ENCODE data around the gene EXOC8.
A peak's percentile ranks its signal among the peaks of the same experiment; 100 is the strongest.
"Not testable (repeated sequence)": the region's sequence is repeated elsewhere in the genome, so short reads cannot be mapped to it uniquely, and the experiment has no call there.

EXOC8 gene

DNA sequence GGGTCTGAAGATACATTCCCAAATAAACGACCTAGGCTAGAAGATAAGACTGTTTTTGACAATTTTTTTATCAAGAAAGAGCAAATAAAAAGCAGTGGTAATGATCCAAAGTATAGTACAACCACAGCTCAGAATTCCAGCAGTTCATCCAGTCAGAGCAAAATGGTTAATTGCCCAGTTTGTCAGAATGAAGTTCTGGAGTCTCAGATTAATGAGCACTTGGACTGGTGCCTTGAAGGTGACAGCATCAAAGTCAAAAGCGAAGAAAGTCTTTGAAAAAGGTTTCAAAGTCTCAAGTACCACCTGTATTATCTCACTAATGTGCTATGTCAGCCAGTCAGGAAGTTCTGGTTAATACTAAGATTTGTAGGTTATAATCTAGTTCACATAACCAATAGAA, 15.4 kb upstream of the EXOC8 start:
- no peak for DNase-seq

DNA sequence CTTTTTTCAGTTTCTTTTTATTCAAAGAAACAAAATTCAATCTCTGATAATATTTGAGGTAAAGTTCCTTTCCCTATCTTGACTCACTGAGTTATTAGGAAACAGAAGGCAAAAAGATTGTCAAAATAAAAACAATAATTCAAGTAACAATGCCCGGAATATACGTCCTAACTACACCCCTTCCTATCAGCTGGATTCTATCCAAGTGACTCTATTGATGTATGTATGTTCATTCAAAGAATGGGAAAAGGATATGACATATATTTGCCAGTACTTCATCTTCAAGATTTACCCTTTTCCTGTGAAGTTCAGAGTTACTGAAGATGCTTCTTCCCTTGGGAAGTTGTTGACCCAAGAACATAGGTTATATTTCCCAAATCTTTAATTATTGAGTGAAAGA, 14.2 kb upstream of the EXOC8 start:
- DNase-seq = no peak

DNA sequence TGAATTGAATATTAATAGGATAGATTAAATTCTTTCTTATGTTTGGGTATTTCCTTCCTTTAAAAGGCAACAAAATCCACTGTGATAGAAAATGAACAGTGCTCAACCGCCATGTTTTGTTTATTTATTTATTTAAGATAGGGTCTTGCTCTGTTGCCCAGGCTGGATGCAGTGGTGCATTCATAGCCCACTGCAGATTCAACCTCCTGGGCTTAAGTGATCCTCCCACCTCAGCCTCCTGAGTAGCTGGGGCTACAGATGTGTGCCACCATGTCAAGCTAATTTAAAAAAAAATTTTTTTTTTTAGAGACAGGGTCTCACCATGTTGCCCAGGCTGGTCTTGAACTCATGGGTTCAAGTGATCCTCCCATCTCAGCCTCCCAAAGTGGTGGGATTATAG, 11.2 kb upstream of the EXOC8 start:
- not testable (repeated sequence) for DNase-seq

DNA sequence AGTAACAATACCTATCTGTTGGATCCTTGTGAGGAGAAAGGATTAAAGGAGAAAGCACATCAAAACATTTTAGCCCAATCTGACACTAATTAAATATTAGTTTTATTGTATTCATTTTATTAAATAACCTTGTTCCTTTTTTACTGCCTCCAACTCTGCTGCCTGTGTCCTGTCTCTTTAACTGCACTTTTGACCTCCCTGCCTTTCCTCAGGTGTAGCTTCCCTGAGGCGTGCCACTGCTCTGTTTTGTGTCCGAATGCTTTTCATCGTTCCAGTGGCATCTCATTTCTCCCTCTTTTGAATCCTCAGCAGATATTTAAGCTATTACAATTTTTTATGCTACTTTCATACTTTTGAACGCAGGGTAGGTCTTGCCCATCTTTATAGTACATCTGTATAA, 10.8 kb upstream of the EXOC8 start:
- DNase-seq = no peak

DNA sequence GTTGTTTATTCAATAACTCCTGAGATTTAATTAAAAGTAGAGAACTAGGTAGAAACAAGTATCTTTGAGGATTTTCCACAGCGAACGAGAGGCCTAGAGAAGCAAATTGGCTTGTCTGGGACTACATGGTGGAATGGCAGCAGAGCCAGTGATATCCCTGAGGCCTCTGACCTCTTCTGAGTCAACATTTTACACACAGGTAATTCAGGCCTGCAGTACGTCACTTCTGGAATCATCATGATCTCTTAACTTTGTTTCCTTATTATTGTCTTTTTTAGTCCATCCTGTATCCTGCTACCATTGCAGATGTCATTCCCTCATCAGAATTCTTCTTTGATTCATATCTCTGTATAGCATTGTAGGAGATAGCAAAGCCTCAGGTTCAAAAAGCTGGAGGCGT, 10.3 kb upstream of the EXOC8 start:
- no peak for DNase-seq

DNA sequence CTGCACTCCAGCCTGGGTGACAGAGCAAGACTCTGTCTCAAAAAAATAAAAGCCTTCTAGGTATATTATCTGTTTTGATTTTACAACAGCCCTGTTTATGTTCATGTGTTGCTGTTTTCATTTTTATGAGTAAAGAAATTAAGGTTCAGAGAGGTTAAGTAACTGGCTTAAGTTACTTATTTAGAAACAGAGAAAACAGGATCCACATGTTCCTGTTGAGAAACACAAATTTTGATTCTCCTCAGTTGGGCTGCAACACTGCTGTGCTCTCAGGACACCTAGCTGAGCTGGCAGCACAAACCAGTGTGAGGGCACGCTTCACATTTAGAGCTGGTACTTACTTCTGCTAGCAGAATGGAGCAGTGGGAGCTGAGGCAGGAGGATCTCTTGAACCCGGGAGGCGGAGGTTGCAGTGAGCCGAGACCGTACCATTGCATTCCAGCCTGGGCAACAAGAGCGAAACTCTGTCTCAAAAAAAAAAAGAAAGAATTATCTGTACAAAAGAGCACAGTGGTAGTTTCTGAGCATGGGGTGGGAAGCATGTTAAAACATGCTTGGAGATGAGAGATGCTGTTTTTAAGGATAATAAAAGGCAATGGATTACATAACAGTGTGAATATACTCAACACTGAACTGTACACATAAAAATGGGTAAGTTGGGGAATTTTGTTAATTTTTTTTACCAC, 2.8 kb upstream of the EXOC8 start:
- no peak for DNase-seq

DNA sequence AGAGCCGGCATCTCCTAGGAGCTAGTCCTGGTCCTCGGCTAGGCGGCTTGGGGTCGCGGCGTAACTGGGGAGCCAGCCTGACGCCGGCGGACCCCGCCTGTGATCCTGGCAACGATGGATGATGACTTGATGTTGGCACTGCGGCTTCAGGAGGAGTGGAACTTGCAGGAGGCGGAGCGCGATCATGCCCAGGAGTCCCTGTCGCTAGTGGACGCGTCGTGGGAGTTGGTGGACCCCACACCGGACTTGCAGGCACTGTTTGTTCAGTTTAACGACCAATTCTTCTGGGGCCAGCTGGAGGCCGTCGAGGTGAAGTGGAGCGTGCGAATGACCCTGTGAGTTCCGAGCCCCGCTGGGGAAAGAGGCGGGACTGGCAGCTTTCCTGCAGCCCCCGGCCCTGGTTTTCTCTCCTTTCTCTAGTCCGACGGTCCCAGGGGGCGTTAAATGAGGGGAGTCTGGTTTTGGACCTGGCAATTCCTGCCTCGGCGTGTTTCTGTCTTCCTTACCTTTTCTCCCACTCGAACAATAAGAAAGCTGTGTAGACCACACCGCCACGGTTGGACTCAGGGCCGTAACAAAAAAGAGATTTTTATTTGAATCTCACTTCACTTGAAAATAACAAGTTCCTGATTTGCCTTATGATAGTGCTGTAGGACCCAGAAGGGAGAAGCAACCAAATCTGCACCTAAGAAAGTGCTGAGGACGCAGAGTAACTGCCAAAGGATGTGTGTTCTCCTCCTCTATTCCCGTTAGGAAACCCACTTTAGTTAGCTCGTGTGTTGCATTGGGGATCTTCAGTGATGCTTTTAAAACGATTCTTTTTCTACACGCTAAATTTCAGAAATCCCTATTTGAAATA, 847 bp upstream of the EXOC8 start, which contains the start of gene SPRTN:
SPRTN (plus strand) TSS at position 24 of the 859 bp plus-strand sequence; CDS start at position 115, 91 bp downstream.
- DNase-seq = no peak

DNA sequence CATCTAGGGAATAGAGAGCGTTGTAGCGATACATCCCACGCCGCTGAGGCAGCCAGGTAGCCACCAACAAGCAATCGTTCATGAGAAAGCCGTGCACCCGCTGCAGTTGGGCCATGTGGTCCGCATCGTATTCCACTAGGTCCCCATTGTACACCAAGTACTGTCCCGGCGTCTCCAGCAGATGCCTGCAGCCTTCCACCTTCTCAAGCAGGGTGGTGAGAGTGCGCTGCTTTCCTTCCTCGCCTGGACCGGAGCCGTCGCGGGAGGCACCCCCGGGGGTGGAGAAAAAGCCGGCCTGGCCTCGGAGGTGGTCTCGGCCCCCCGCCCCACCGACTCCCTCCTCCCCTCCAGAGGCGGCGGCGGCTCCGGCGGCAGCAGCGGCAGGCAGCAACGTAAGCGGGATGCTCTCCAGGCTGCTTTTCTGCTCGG, 595 bp downstream of the EXOC8 start:
- DNase-seq = no peak

DNA sequence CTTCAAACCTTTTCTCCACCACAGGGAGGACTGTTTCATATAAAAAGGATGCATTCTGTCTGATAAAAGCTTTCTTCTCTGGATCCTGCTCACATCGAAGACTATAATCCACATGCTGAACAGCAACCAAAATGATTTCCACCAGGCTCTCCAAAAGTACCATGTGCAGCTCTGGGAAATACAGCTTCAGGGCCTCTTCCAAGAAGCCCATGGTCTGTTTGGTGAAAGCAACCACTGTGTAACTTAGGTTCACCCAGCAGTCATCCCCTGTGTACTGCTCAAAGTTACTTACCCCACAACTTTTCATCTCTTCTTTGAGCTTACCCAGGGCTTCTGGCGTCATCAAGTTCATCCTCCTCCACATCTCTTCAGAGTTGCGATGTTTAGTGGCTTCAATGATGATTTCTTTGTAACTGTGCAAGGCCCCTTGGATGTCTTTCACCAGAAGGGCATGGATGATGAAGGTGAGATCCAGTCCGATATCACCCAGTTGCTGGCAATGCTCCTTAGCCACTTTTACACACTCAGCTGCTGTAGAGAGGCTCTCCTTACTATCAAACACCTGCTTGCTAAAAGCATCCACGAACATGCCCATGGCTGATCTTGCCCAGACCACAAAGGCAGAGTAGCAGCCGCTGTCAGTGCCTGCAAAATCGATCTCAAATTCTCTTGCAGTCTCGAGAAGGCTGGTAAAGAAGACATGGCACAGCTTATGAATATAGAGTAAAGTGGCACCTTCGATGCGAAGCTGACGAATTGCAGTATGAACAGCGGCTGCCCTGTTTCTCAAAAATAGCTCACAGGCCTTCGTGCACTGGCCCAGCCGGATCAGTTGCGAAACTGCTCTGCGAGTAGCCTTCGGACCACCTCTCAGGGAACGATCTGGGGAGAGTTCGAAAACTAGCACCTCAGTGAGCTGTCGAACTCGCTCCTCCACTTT, 1.7 kb downstream of the EXOC8 start:
- no peak for DNase-seq

DNA sequence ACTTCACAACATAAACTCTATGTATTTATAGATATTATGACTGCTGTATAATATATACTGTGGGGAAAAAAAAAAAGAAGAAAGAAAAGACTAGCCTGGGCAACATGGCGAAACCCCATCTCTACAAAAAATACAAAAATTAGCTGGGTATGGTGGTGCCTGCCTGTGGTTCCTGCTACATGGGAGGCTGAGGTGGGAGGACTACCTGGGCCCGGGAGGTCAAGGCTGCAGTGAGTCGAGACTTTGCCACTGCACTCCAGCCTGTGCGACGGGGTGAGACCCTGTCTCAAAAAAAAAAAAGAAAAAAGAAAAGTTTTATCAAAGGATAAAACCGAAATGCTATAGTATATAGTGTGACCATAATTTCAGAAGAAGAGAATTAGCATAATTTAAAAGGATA, 2.7 kb downstream of the EXOC8 start:
- no peak for DNase-seq

DNA sequence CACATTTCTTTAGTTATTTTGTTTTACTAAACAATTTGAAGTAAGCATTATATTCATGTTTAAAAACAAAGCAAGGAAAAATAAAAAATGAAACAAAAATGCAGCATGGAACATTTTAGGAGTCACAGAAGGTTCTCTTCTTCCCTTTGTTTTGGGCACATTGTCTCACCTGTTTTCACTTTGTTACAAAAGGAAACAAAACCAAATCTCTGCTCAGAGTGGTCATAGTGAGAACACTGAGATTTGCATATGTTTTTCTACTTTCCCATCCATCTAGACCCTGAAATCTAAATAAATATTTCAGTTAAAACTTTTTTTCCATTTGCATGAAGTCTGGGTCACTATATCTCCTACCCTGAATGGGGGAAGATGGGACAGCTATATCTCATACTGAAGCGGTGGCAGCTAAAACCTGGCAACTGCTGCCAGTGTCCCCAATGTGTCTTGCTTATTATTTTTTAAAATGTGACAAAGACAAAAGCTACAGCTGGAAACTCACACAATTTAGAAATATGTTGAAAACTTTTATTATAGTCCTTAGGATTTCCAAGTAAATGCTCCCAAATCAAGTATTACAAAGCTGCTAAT, 3.5 kb downstream of the EXOC8 start:
- DNase-seq = no peak

DNA sequence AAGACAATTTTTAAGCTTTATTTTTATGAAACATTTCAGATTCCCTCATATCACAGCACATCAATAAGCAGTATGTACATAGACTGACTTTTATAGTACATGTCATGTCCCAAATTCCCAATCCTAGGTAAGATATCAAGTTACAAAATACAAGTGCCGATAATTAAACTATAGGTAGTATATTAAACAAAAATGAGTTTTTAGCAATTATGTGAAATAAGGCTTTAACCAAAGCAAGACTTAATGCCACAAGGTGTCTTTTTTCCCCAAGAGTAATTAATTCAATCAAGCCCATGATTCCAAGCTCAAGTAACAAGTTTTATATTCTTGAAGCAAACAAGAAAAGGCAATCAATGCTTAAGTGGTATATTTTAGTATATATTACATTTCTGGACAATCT, 4.9 kb downstream of the EXOC8 start:
- DNase-seq = no peak

DNA sequence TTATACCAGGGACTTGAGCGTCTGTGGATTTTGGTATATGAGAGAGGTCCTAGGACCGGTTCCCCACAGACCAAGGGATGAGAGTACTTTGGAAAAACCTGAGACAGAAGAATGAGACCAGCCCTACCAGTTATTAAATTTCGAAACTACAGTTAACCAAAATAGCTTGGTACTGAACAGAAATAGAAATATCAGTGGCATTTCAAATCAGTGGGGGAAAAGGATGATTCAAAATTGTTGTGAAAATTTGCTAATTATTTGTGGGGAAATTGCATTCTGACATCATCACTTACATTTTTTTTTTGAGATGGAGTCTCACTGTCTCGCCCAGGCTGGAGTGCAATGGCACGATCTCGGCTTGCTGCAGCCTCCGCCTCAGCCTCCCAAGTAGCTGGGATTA, 8.2 kb downstream of the EXOC8 start:
- DNase-seq = no peak

DNA sequence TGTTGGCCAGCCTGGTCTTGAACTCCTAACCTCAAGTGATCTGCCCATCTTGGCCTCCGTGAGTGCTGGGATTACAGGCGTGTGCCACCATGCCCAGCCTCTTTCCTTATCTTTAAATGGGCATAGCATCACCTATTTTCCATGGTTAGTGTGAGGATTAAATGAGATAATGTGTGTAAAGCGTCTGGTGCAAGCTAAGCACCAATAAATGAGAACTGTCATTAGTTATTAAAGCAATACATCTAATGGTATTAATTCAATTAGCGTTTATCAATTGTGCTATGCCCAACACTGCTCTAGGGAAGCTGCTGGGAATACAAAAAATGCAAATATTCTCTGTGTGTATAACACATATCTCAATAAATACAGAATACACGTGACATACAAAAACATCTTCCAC, 10.0 kb downstream of the EXOC8 start:
- DNase-seq = no peak

DNA sequence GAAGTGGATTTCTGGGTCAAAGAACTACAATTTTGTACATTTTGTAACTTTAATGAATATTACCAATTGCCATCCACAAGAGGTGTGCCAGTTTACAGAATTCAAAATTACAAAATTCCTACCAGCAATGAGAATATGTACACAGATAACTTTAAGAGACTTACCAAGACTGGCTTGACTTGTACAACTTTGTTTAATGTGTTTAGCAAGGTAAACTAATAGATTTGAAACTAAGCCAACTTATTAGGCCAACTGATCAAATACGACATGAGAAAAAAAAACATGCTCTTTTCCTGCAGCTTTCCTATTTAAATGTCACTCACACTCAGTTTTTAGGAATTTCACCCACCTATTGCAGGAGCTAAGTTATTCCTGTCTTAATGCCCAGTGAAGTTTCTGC, 11.4 kb downstream of the EXOC8 start:
- DNase-seq = no peak

DNA sequence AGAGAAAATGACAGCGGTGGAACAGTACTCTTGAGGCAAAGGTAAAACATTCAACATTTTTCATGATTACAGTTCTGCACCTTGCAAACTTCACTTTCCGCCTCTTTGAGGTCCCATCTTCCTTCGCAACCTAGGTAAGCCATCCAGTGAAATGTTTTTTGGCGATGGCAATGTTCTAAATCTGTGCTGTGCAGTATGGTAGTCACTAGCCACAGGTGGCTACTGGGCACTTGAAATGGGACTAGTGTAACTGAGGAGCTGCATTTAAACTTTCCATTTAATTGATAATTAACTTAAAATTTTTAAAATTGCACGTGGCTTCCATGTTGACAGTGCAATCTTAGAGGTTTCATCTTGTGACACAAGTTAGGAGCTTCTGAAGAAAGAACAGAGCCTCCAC, 13.0 kb downstream of the EXOC8 start:
- no peak for DNase-seq

DNA sequence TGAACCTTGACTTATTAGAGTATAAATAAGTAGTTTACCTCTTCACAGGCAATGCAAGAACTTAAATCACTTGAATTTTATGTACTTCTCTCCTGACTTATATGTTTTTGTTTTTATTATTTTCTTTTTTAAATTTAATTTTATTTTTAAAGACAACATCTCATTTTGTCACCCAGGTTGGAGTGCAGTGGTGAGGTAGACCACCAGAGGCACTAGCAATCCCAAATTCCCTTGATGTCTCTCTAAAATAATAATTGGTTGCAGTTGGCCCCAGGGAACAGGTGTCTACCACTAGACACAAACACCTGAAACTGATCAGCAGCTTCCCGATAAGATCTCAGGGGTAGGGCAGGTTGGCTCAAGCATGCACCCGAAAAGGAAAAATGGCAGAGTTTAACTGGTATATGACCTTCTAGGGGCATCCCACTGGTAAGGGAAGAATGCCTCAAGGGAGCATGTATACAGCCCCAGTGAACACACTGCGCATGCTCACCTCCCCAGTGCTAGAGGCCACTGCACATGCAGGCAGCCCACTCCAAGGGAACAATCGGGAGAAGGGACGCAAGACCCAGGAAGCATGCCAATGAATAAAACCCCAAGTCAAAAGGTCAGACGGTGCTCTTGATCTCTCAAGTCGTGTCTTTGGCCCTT, 14.6 kb downstream of the EXOC8 start:
- no peak for DNase-seq

DNA sequence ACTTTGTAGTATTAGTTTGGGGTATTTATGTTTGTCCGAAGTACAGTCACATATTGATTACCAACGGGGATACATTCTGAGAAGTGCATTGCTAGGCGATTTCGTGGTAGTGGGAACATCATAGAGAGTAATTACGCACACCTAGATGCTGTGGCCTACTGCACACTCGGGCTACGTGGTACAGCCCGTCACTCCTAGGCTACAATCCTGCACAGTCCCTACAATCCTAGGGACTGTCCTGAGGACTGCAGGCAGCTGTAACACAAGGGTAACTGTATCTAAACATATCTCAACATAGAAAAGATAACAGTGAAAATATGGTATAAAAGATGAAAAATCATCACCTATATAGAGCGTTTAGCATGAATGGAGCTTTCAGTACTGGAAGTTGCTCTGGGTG, 18.6 kb downstream of the EXOC8 start:
- no peak for DNase-seq

DNA sequence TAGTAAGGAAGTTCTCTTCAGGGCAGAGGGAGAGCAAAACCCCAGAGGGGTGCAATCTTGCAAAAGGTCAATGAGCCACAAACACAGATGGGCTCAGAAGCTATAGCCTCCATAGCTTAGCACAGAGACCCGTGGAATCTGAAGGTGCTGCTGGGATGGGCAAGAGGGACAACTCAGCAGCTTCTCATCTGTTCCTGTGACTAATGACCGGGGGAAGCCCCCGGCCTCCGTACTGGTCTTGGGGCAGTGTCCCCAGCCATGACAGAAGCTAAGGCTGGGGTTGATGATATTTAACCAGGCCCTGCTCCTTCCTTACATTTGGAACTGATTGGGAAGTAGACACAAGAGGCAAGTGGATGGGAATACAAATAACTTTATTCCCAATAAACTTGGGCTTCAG, 19.1 kb downstream of the EXOC8 start:
- DNase-seq = no peak

DNA sequence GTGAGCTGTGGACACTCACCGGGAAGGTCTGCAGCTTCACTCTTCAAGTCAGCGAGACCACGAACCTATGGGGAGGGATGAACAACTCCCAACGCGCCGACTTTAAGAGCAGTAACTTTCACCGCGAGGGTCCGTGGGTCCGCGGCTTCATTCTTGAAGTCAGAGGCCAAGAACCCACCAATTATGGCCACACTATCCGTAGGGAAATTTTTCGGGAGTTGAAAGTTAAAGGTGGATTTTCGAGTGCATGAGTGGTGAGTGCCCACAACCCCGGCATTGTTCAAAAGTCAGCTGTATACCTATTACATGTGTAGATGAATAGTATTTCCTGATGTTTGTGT, 19.7 kb downstream of the EXOC8 start:
- DNase-seq = no peak

DNA sequence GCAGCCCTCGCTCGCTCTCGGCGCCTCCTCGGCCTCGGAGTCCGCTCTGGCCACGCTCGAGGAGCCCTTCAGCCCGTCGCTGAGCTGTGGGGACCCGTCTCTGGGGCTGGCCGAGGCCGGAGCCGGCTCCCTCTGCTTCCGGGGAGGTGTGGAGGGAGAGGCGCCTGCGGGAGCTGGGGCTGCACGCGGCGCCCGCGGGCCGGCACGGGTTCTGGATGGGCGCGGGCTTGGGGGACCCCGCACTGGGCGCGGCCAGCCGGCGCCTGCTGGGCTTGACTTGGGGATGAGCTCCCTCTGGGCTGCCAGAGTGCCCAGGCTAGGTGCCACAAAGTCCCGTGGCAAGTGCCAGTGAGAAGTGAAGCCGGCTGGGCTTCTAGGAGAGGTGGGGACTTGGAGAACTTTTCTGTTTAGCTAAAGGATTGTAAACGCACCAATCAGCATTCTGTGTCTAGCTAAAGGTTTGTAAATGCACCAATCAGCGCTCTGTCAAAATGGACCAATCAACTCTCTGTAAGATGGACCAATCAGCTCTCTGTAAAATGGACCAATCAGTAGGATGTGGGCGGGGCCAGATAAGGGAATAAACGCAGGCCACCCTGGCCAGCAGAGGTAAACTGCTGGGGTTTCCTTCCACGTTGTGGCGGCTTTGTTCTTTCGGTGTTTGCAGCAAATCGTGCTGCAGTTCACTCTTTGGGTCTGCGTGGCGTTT, 20.2 kb downstream of the EXOC8 start:
- no peak for DNase-seq

DNA sequence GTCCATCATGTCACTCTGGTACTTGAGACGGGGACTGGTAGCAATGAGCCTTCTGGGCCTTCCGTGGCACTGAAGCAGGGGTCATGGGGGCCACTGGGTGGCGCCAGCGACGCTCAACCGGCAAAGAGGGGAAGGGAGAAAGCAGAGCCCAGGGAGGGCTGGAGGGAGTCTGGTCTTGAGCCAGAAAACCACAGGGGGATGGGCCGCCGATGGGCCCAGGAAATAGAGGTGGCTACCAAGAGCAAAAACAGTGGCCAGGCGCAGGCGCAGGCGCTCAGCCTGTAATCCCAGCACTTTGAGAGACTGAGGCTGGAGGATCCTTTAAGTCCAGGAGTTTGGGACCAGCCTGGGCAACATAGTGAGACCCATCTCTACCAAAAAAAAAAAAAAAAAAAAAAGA, 21.8 kb downstream of the EXOC8 start:
- DNase-seq = peak; percentile 22 to 53
